Activated CD8-positive, alpha-beta memory T cell treated with anti-CD3 and anti-CD28 coated beads, Interleukin-2, amount 50 U/mL, for 48 hours (primary cell): ENCODE data around the gene CCDC201.

Source experiments
- DNase-seq: peaks from one replicate; pipeline ENCODE4 v3.0.0-alpha.2; 2020

The CCDC201 gene

GRCh38 chr7:45892407-45893035 lies 19.6 kb upstream of the CCDC201 start:
- no peak for DNase-seq

GRCh38 chr7:45891462-45892402 lies 18.9 kb upstream of the CCDC201 start:
- DNase-seq: no peak

- DNase-seq: no peak
Measured at GRCh38 chr7:45890902-45891461, 18.1 kb upstream of the CCDC201 start.

GRCh38 chr7:45890125-45890901 lies 17.4 kb upstream of the CCDC201 start:
- DNase-seq: no peak

GRCh38 chr7:45889367-45890067 lies 16.6 kb upstream of the CCDC201 start:
- DNase-seq: no peak

- no peak for DNase-seq
Measured at GRCh38 chr7:45888993-45889366, 16.1 kb upstream of the CCDC201 start.

- no peak for DNase-seq
Measured at GRCh38 chr7:45888185-45888992, 15.5 kb upstream of the CCDC201 start, which contains the start of gene IGFBP1. Gene IGFBP1, plus strand, starts transcription at chr7:45888488. Its CDS starts 165 bp downstream, at chr7:45888653.

GRCh38 chr7:45886931-45887667 lies 14.2 kb upstream of the CCDC201 start:
- DNase-seq: no peak

- DNase-seq: no peak
Measured at GRCh38 chr7:45885264-45885882, 12.5 kb upstream of the CCDC201 start.

GRCh38 chr7:45884136-45884535 lies 11.3 kb upstream of the CCDC201 start:
- DNase-seq: no peak

- DNase-seq: no peak
Measured at GRCh38 chr7:45882465-45882810, 9.6 kb upstream of the CCDC201 start.

- DNase-seq: no peak
Measured at GRCh38 chr7:45881759-45882464, 9.0 kb upstream of the CCDC201 start.

- no peak for DNase-seq
Measured at GRCh38 chr7:45881280-45881758, 8.4 kb upstream of the CCDC201 start.

- DNase-seq: no peak
Measured at GRCh38 chr7:45880433-45880860, 7.6 kb upstream of the CCDC201 start.

- DNase-seq: no peak
Measured at GRCh38 chr7:45878457-45879144, 5.7 kb upstream of the CCDC201 start.

- DNase-seq: no peak
Measured at GRCh38 chr7:45876519-45876918, 3.6 kb upstream of the CCDC201 start.

- no peak for DNase-seq
Measured at GRCh38 chr7:45874408-45875131, 1.7 kb upstream of the CCDC201 start.

- DNase-seq: no peak
Measured at GRCh38 chr7:45873355-45873754, 473 bp upstream of the CCDC201 start.
